ENCODE measurements around the gene EGFL7.

The EGFL7 gene

GRCh38 chr9:136623842-136624183 is 38.9 kb upstream of the EGFL7 start:
- TF ChIP-seq CTCF (IDR thresholded peaks at IDR 0.05; ENCODE audit: low read depth, low read length), result no peak
- Histone ChIP-seq H3K27me3 (ENCODE audit: insufficient read depth, low read depth, severe bottlenecking) (no peaks in the 10 kb centered on the region), H3K9me3 (ENCODE audit: severe bottlenecking) (no peaks in the 10 kb centered on the region), H3K27ac (peak overlapping the region; percentile 73), H3K4me3 (ENCODE audit: low read depth, low read length) (no peak overlapping the region), H3K36me3 (no peaks in the 10 kb centered on the region)
- DNase-seq, result peak; percentile 56

GRCh38 chr9:136624184-136624951 is 38.3 kb upstream of the EGFL7 start:
- Histone ChIP-seq H3K27me3 (ENCODE audit: insufficient read depth, low read depth, severe bottlenecking) (no peaks in the 10 kb centered on the region), H3K4me3 (ENCODE audit: low read depth, low read length) (no peak overlapping the region), H3K9me3 (ENCODE audit: severe bottlenecking) (no peaks in the 10 kb centered on the region), H3K27ac (peak overlapping the region; percentile 73), H3K36me3 (no peaks in the 10 kb centered on the region)
- DNase-seq, result peak; percentile 14
- no peak for TF ChIP-seq CTCF (IDR thresholded peaks at IDR 0.05; ENCODE audit: low read depth, low read length)

- Histone ChIP-seq H3K36me3 (no peaks in the 10 kb centered on the region), H3K4me3 (ENCODE audit: low read depth, low read length) (no peak overlapping the region), H3K27ac (peak overlapping the region; percentile 73), H3K9me3 (ENCODE audit: severe bottlenecking) (no peaks in the 10 kb centered on the region), H3K27me3 (ENCODE audit: insufficient read depth, low read depth, severe bottlenecking) (no peaks in the 10 kb centered on the region)
- TF ChIP-seq CTCF (IDR thresholded peaks at IDR 0.05; ENCODE audit: low read depth, low read length), result peak; percentile 70
- DNase-seq, result peak; percentile 87
Observed at GRCh38 chr9:136625101-136626065, 37.3 kb upstream of the EGFL7 start.

- Histone ChIP-seq H3K4me3 (ENCODE audit: low read depth, low read length) (no peak overlapping the region), H3K36me3 (no peaks in the 10 kb centered on the region), H3K27ac (peak overlapping the region; percentile 73), H3K27me3 (ENCODE audit: insufficient read depth, low read depth, severe bottlenecking) (no peaks in the 10 kb centered on the region), H3K9me3 (ENCODE audit: severe bottlenecking) (no peaks in the 10 kb centered on the region)
- no peak for TF ChIP-seq CTCF (IDR thresholded peaks at IDR 0.05; ENCODE audit: low read depth, low read length)
- peak; percentile 10 for DNase-seq
Observed at GRCh38 chr9:136626066-136626725, 36.5 kb upstream of the EGFL7 start.

- DNase-seq, result peak; percentile 50
- Histone ChIP-seq H3K36me3 (no peaks in the 10 kb centered on the region), H3K27me3 (ENCODE audit: insufficient read depth, low read depth, severe bottlenecking) (no peaks in the 10 kb centered on the region), H3K4me3 (ENCODE audit: low read depth, low read length) (no peak overlapping the region), H3K27ac (peak overlapping the region; percentile 54), H3K9me3 (ENCODE audit: severe bottlenecking) (no peaks in the 10 kb centered on the region)
- 0 out of 2 replicates have a peak, but pooled peaks have one; percentile 4 for TF ChIP-seq CTCF (IDR thresholded peaks at IDR 0.05; ENCODE audit: low read depth, low read length)
Observed at GRCh38 chr9:136626740-136627642, 35.7 kb upstream of the EGFL7 start.
